ENCODE measurements around the gene ERRFI1. TPM values are rescaled to one million over a fixed set of nuclear protein-coding genes. Genes with fewer than 3 reads are reported as not detected.

ERRFI1 gene
- total and polyA plus RNA-seq, 10 donors = 2.0 to 12.5 (median 7.9) TPM

- H3K27ac ChIP-seq = peak overlapping the region in 5 of 8 donors; percentile 17 to 57 (median 48)
- 86 to 95% (median 90%) methylated on average over 15 to 18 of the region's 18 CpGs for WGBS, 5 donors
- H3K4me3 ChIP-seq = no peak overlapping the region
These were observed 21.9 kb downstream of the ERRFI1 start for GRCh38 chr1:8004113-8004802.

GRCh38 chr1:8003438-8004112, 22.5 kb downstream of the ERRFI1 start:
- Histone ChIP-seq H3K27me3 (replicated peaks in 1 of 7) (no peaks in the 10 kb centered on the region), H3K4me1 (peaks cover 0 to 19% (median 8%) of the 10 kb centered on the region in 6 donors), H3K36me3 (peaks cover 0 to 12% (median 0%) of the 10 kb centered on the region in 6 donors), H3K9me3 (no peaks in the 10 kb centered on the region), H3K27ac (no peak overlapping the region), H3K4me3 (no peak overlapping the region)
- TF ChIP-seq POLR2AphosphoS5 (IDR thresholded peaks at IDR 0.05) = no peak
- no peak for TF ChIP-seq CTCF (IDR thresholded peaks at IDR 0.05 in 8 of 11, conservative IDR thresholded peaks at IDR 0.05 in 3 of 11)
- TF ChIP-seq POLR2A (IDR thresholded peaks at IDR 0.05) = no peak
- intact Hi-C loops (cut with DNase I; ENCODE audit: low total_unique reads) = no loop called here
- 90 to 98% (median 91%) methylated on average over 6 of the region's 6 CpGs for WGBS, 5 donors
- DNase-seq = no peak

More at GRCh38 chr1:8004113-8004802, 21.9 kb downstream of the ERRFI1 start:
- no peak for TF ChIP-seq POLR2AphosphoS5 (IDR thresholded peaks at IDR 0.05)
- no peak for TF ChIP-seq POLR2A (IDR thresholded peaks at IDR 0.05)
- TF ChIP-seq CTCF (IDR thresholded peaks at IDR 0.05 in 8 of 11, conservative IDR thresholded peaks at IDR 0.05 in 3 of 11) = no peak
- Histone ChIP-seq H3K27me3 (replicated peaks in 1 of 7) (no peaks in the 10 kb centered on the region), H3K36me3 (peaks cover 0 to 12% (median 0%) of the 10 kb centered on the region in 6 donors), H3K4me1 (peaks cover 0 to 19% (median 8%) of the 10 kb centered on the region in 6 donors), H3K9me3 (no peaks in the 10 kb centered on the region)
- intact Hi-C loops (cut with DNase I; ENCODE audit: low total_unique reads) = no loop called here
- DNase-seq = no peak

- H3K4me3 ChIP-seq = no peak overlapping the region
- H3K36me3 ChIP-seq = peaks cover 0 to 12% (median 0%) of the 10 kb centered on the region in 6 donors
- intact Hi-C loops (cut with DNase I; ENCODE audit: low total_unique reads) = no loop called here
- H3K27ac ChIP-seq = no peak overlapping the region
- WGBS, 5 donors = 95 to 100% (median 96%) methylated on average over 4 of the region's 4 CpGs
- no peak for DNase-seq
- H3K4me1 ChIP-seq = peaks cover 0 to 19% (median 8%) of the 10 kb centered on the region in 6 donors
- H3K9me3 ChIP-seq = no peaks in the 10 kb centered on the region
- TF ChIP-seq POLR2AphosphoS5 (IDR thresholded peaks at IDR 0.05) (no peak), POLR2A (IDR thresholded peaks at IDR 0.05) (no peak), CTCF (IDR thresholded peaks at IDR 0.05 in 8 of 11, conservative IDR thresholded peaks at IDR 0.05 in 3 of 11) (no peak)
- no peaks in the 10 kb centered on the region for H3K27me3 ChIP-seq (replicated peaks in 1 of 7)
These were observed 23.2 kb downstream of the ERRFI1 start for GRCh38 chr1:8002921-8003320.

GRCh38 chr1:8002329-8002910, 23.7 kb downstream of the ERRFI1 start:
- 90 to 96% (median 95%) methylated on average over 6 of the region's 6 CpGs for WGBS, 5 donors
- H3K27me3 ChIP-seq (replicated peaks in 1 of 7) = no peaks in the 10 kb centered on the region
- peaks cover 0 to 19% (median 8%) of the 10 kb centered on the region in 6 donors for H3K4me1 ChIP-seq
- no peak for DNase-seq
- no peak for TF ChIP-seq POLR2AphosphoS5 (IDR thresholded peaks at IDR 0.05)
- H3K9me3 ChIP-seq = no peaks in the 10 kb centered on the region
- no peak overlapping the region for H3K4me3 ChIP-seq
- peaks cover 0 to 12% (median 0%) of the 10 kb centered on the region in 6 donors for H3K36me3 ChIP-seq
- intact Hi-C loops (cut with DNase I; ENCODE audit: low total_unique reads) = no loop called here
- H3K27ac ChIP-seq = no peak overlapping the region

Measured in spleen (tissue), 11 donors.